NB4 (cell line): Measurements from ENCODE around the gene DPPA5.

Experiments
- CTCF ChIP-seq: IDR thresholded peaks from one replicate; pipeline ENCODE4 v1.5.1; 2012; ENCODE audit warnings: low read depth, low read length
- MAX ChIP-seq: IDR thresholded peaks from 2 replicates; pipeline ENCODE4 v1.6.1; 2011; ENCODE audit warnings: low read depth, low read length

GRCh38 chr6:73353636-73354593 lies at the start of gene DPPA5:
- TF ChIP-seq CTCF, result no peak
- TF ChIP-seq MAX, result no peak
